ENCODE data around the gene SLC25A4.

DNA sequence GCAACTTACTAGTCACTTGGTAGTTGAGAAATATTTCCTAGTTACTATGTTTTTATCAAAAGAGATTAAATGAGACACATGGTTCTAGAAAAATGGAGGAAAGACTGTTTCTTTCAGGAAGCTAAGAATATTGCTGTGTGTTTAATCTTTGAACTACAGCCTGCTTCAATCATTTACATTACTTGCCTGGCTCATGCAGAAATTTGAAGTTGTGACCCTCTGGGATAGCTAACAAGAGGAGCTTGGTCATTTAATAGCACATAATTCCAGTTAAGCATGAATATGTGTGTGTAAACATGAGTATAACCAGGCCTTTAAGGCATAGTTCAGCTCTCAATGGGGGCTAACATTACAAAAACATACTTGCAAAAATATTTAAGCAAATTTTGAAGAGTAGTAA, 44.6 kb upstream of the SLC25A4 start:
- TF ChIP-seq, protein P1, sequence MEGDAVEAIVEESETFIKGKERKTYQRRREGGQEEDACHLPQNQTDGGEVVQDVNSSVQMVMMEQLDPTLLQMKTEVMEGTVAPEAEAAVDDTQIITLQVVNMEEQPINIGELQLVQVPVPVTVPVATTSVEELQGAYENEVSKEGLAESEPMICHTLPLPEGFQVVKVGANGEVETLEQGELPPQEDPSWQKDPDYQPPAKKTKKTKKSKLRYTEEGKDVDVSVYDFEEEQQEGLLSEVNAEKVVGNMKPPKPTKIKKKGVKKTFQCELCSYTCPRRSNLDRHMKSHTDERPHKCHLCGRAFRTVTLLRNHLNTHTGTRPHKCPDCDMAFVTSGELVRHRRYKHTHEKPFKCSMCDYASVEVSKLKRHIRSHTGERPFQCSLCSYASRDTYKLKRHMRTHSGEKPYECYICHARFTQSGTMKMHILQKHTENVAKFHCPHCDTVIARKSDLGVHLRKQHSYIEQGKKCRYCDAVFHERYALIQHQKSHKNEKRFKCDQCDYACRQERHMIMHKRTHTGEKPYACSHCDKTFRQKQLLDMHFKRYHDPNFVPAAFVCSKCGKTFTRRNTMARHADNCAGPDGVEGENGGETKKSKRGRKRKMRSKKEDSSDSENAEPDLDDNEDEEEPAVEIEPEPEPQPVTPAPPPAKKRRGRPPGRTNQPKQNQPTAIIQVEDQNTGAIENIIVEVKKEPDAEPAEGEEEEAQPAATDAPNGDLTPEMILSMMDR (IDR thresholded peaks at IDR 0.05): no peak
- TF ChIP-seq ZFX (IDR thresholded peaks at IDR 0.05; ENCODE audit: borderline replicate concordance): no peak

Measured in 22Rv1 (cell line).